Fibroblast of gingiva (primary cell): Measurements from ENCODE around the gene WBP1L.
"Not testable (repeated sequence)": the region's sequence is repeated elsewhere in the genome, so short reads cannot be mapped to it uniquely, and the experiment has no call there.

Source experiments
- DNase-seq: peaks from one replicate; pipeline ENCODE4 v3.0.0-alpha.2; 2011; ENCODE audit warnings: low read depth

The WBP1L gene

GRCh38 chr10:102743588-102744373 lies at the start of gene WBP1L:
WBP1L (plus strand) TSS chr10:102743948; CDS start chr10:102744054, 106 bp downstream.
- peak; percentile 99 for DNase-seq

DNA sequence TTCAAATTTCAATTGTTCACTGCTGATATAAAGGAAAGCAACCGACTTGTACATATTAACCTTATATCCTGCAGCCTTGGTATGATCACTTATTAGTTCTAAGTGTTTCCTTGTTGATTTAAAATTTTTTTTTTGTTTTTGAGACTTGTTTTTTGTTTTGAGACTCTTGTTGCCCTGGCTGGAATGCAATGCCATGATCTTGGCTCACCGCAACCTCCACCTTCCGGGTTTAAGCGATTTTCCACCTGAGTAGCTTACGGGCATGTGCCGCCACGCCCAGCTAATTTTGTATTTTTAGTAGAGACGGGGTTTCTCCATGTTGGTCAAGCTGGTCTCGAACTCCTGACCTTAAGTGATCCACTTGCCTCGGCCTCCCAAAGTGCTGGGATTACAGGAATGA lies 48.3 kb upstream of the WBP1L start:
- DNase-seq: not testable (repeated sequence)

- DNase-seq: no peak
Observed at GRCh38 chr10:102696736-102697135, 47.0 kb upstream of the WBP1L start.

GRCh38 chr10:102698894-102699293 lies 44.9 kb upstream of the WBP1L start:
- DNase-seq: no peak

- DNase-seq: peak; percentile 30
Observed at GRCh38 chr10:102701272-102701671, 42.5 kb upstream of the WBP1L start.

GRCh38 chr10:102701796-102702195 lies 42.0 kb upstream of the WBP1L start:
- DNase-seq: no peak

GRCh38 chr10:102702742-102703141 lies 41.0 kb upstream of the WBP1L start:
- no peak for DNase-seq

DNA sequence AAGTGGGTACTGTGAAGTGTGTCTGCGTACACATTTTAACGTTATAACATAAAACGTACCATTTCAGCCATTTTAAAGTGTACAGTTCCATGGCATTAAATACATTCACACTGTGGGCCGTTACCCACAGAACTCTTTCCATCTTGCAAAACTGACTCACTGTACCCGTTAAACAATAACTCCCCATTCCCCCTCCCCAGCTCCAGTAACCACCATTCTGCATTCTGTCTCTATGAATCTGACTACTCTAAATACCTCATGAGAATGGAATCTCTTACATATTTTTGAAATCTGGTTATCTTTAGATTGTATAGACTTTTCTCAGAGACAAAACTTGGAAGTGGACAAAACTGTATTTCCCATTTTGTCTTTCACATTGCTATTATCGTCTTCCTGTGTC lies 38.8 kb upstream of the WBP1L start:
- DNase-seq: no peak

- no peak for DNase-seq
Observed at GRCh38 chr10:102705531-102705930, 38.2 kb upstream of the WBP1L start.

- DNase-seq: peak; percentile 57
Observed at GRCh38 chr10:102710609-102711008, 33.1 kb upstream of the WBP1L start.

GRCh38 chr10:102712089-102712488 lies 31.7 kb upstream of the WBP1L start:
- no peak for DNase-seq

DNA sequence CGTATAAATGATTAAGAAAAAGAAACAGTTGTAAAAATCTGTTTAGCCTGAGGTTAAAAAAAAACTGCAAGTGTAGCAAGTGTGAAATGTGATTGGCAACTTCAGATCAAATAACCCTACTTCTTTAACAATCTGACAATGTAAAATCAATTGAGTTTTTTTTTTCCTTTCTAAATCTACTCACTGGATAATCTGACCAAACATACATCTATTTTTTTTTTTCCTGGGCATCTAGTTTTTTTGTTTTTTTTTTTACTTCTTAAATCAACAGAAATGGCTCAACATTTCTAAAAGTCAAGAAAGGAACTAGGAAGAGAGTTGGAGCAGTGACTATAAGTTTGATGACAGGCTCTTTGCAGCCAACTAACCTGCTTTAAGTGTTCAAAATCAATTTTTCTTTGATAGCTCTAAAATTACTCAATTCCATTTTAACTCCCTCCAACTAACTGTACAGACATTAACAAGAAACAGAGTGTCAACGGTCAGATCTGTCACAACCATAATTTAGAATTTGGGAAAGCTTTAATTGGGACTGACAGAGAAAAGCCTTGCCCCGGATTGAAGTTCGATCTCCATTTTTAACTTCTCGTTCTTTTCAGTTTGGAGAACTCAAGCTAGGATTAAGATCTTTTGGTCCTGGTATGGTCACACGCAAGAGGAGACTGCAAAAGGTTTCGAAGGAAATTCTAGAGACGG lies 30.8 kb upstream of the WBP1L start:
- DNase-seq: no peak

DNA sequence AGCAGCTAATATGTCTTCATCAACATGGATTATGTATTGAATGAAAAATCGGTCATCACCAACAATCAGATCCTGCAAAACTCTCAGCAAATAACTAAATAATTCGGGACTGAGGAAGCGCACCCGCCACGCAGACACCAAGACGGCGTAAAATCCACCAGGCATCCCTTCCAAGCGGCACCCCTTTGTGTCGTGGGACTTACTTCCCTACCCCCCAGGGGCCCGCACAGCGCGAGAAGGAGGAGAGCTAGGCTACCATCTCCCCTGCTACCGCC lies 30.3 kb upstream of the WBP1L start:
- DNase-seq: no peak

- DNase-seq: peak; percentile 98
Observed at GRCh38 chr10:102713814-102714620, 29.7 kb upstream of the WBP1L start, which contains the start of gene ARL3. ARL3 (minus strand) TSS chr10:102714397; CDS start chr10:102714275, 122 bp downstream.

DNA sequence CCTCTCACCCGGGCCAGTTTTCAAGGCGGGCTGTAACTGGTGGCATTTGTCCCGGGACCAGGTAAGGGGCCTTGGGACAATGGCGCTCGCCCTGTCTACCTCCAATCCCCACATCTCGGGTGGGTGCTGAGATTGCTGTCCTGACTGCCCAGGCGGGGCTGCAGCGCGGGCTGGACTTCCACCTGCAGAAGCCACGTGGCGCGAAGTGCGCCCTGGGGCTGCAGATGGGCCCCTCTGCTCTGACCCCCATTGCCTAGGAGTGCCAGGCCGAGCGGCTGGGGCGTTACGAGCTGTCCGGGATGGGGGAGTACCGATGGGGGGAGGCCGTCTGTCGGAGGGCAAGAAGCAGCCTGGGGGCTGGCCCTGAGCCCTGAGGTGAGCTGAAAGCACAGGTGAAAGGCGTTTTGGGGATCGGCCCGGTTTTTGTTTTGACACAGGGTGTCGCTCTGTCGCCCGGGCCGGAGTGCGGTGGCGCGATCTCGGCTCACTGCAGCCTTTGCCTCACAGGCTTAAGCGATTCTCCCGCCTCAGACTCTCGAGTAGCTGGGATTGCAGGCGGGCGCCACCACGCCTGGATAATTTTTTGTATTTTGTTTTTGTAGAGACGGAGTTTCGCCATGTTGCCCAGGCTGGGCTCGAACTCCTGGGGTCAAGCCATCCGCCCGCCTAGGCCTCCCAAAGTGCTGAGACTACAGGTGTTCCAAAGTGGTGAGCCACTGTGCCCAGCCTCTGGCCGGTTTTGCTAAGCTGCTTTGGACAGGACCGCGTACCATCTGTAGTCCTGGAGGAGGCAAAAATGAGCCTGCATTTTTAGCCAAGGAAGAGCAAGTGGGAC lies 28.9 kb upstream of the WBP1L start, which contains the start of gene SFXN2:
TSS of gene SFXN2 (plus strand) at position 16 of the 835 bp plus-strand sequence. CDS start 12,001 bp downstream, outside the sequence.
- DNase-seq: no peak

- DNase-seq: no peak
Observed at GRCh38 chr10:102715880-102716279, 27.9 kb upstream of the WBP1L start.

DNA sequence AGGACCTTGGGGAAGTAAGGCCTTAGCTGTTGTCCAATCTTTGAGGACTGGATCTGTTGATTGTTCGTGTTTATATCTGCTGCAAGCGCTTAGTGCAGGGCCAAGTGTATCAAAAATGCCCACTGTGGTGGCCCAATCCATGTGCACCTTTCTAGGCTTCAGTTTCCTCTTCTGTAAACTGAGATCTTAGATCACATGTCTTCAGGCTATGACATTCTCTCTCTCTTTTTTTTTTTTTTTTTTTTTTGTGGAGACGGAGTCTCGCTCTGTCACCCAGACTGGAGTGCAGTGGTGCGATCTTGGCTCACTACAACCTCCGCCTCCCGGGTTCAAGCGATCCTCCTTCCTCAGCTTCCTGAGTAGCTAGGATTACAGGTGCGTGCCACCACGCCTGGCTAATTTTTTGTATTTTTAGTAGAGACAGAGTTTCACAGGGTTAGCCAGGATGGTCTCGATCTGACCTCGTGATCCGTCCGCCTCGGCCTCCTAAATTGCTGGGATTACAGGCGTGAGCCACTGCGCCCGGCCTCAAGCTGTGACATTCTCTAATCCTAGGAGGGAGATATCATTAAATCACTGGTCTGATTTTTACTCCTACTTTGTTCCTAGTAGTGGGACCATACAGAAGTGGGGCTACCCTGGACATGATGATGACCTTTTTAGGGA lies 26.7 kb upstream of the WBP1L start:
- DNase-seq: not testable (repeated sequence)

DNA sequence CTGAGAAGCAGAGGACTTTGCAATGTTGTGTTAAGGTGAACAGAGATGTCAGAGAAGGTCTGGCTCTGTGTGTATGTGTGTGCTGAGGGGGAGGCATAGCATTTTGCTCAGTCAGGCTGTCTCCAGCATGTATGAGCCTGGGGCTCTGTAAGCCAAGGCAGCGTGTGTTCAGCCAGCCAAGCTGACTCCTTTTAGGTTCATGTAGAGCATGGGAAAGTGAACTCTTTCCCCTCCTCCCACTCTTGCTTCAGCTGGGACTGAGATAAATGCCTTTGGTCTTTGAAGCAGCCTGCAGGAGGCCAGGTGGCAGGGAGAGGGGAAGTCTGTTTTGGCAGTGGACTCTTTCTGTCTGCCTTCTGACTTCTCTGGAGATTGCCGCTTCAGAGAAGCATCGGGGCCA lies 25.5 kb upstream of the WBP1L start:
- DNase-seq: peak; percentile 24

DNA sequence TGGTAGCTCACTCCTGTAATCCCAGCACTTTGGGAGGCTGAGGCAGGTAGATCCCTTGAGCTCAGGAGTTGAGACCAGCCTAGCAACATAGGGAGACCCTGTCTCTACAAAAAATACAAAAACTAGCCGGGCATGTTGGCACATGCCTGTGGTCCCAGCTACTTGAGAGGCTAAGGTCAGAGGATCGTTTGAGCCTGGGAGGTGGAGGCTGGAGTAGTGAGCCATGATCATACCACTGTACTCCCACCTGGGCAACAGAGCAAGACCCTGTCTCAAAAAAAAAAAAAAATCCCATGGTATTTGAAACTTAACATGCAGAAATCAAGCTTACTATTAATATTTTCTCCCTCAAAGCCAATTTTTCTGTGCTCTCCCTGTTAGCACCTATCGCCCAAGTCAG lies 23.4 kb upstream of the WBP1L start:
- DNase-seq: no peak

DNA sequence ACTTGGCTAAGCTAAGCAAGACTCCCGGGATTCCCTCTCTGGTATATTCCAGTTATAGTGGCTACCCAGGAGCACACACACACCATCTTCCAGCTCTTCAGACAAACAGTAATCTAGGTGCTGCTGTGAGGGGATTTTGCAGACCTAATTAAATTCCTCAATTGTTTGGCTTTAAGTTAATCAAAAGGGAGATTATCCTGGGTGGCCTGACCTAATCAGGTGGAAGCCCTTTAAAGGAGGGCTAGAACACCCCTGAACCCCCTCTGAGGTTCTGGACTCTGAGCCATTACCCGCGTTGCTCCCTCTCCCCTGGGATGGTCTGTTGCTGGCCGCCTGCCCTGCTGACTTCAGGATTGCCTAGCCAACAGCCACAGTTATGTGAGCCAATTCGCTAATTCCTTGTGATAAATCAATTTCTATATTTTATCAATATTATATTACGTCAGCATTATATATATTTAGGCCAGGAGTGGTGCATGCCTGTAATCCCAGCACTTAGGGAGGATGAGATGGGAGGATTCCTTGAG lies 22.9 kb upstream of the WBP1L start:
- no peak for DNase-seq

- DNase-seq: no peak
Observed at GRCh38 chr10:102721954-102722353, 21.8 kb upstream of the WBP1L start.
